K562 (cell line): ENCODE results near the gene ARHGAP26. TPM values are rescaled to one million over a fixed set of nuclear protein-coding genes. Genes with fewer than 3 reads are reported as not detected.

Experiments
- ADNP ChIP-seq: fragments of 200-800 bp; sonication (Bioruptor generic); IDR thresholded peaks from 2 replicates; pipeline ENCODE4 v1.6.1; 2016; ENCODE audit warnings: missing genetic modification characterization, missing compliant biosample characterization
- EP300 ChIP-seq: IDR thresholded peaks from 2 replicates; pipeline ENCODE4 v1.6.1; 2012; ENCODE audit warnings: low read length, improper control_type of control experiment
- HCFC1 ChIP-seq: IDR thresholded peaks from 2 replicates; pipeline ENCODE4 v1.6.1; 2012; ENCODE audit warnings: low read depth, low read length, improper control_type of control experiment
- MAFK ChIP-seq: IDR thresholded peaks from 2 replicates; pipeline ENCODE4 v1.6.1; 2011; ENCODE audit warnings: low read length, improper control_type of control experiment
- MTA3 ChIP-seq: fragments of 450-650 bp; formaldehyde crosslinking; IDR thresholded peaks from 2 replicates; pipeline ENCODE4 v1.6.1; 2017; ENCODE audit warnings: mild to moderate bottlenecking, borderline replicate concordance
- NCOA1 ChIP-seq: fragments of 450-650 bp; IDR thresholded peaks from 2 replicates; pipeline ENCODE4 v1.6.1; 2016; ENCODE audit warnings: low read depth
- NFE2 ChIP-seq: IDR thresholded peaks from 2 replicates; pipeline ENCODE4 v1.6.1; 2014; ENCODE audit warnings: antibody characterized with exemption, low read depth
- NR2C2 ChIP-seq, 2 experiments: fragments of 200-800 bp in 1 of 2; sonication (Bioruptor generic) in 1 of 2; sonication (generic) in 1 of 2; formaldehyde crosslinking in 1 of 2; IDR thresholded peaks; 2 replicates each; pipeline versions ENCODE4 v1.6.1 to v1.8.0; 2016 to 2022; ENCODE audit warnings: mild to moderate bottlenecking in 1 of 2, missing compliant biosample characterization in 1 of 2, missing genetic modification characterization in 1 of 2, missing genetic modification reagents in 1 of 2
- TBP ChIP-seq: optimal IDR thresholded peaks from 2 replicates; pipeline ENCODE3; 2011; ENCODE audit warnings: low read depth, low read length, improper control_type of control experiment
- ZNF316 ChIP-seq: fragments of 450-650 bp; IDR thresholded peaks from 2 replicates; pipeline ENCODE4 v1.6.1; 2016
- ZNF445 ChIP-seq: fragments of 250-450 bp; sonication (Bioruptor Pico); IDR thresholded peaks from 2 replicates; pipeline ENCODE4 v1.4.0; 2020; ENCODE audit warnings: low read depth, mild to moderate bottlenecking, moderate library complexity
- ZNF551 ChIP-seq: fragments of 250-450 bp; sonication (Bioruptor Pico); IDR thresholded peaks from 2 replicates; pipeline ENCODE4 v1.5.0; 2021; ENCODE audit warnings: mild to moderate bottlenecking, moderate library complexity
- ZNF583 ChIP-seq: fragments of 250-450 bp; sonication (Bioruptor Pico); IDR thresholded peaks from 2 replicates; pipeline ENCODE4 v1.4.0; 2020
- polyA plus RNA-seq, 8 experiments: library from polyadenylated mRNA; depleted of rRNA in 4 of 8; stranded (reverse) in 5 of 8; unstranded in 3 of 8; fragments of >200 nt; fragmentation: Nextera tagmentation in 2 of 8; fragmentation: Illumina TruSeq in 1 of 8; extraction: Ambion mirVana in 2 of 8; extraction: Trizol in 1 of 8; gene quantifications; 2 replicates each; pipeline versions ENCODE4 v1.2.1 to v1.2.3, GENCODE V29; 2011 to 2014; ENCODE audit warnings: inconsistent platforms in 1 of 8, missing spikeins in 1 of 8
- total RNA-seq, 7 experiments: library from RNA; depleted of rRNA in 6 of 7; stranded (reverse); fragments of >200 nt in 6 of 7; fragmentation: Illumina TruSeq in 2 of 7; extraction: Trizol in 2 of 7; gene quantifications; 2 replicates each; pipeline versions ENCODE4 v1.2.1 to v1.2.3, GENCODE V29; 2011 to 2021; ENCODE audit warnings: low replicate concordance in 1 of 7
- TF ChIP-seq, protein P1 (sequence below): fragments of 250-450 bp; sonication (Bioruptor Pico); IDR thresholded peaks from 2 replicates; pipeline ENCODE4 v1.4.0; 2020; ENCODE audit warnings: mild to moderate bottlenecking, moderate library complexity, borderline replicate concordance
- TF ChIP-seq, protein P2 (sequence below): fragments of 450-650 bp; IDR thresholded peaks from 2 replicates; pipeline ENCODE4 v1.6.1; 2017; ENCODE audit warnings: antibody characterized with exemption, mild to moderate bottlenecking
- TF ChIP-seq, protein P3 (sequence below): fragments of 250-450 bp; sonication (Bioruptor Pico); IDR thresholded peaks from 2 replicates; pipeline ENCODE4 v1.5.0; 2020; ENCODE audit warnings: mild to moderate bottlenecking, borderline replicate concordance

ARHGAP26 gene
- total and polyA plus RNA-seq, 9 of the 15 experiments (the other 6 are each of a cell fraction or from before 2014, with no cell fraction given): 0.13 to 1.1 (median 0.55) TPM

DNA sequence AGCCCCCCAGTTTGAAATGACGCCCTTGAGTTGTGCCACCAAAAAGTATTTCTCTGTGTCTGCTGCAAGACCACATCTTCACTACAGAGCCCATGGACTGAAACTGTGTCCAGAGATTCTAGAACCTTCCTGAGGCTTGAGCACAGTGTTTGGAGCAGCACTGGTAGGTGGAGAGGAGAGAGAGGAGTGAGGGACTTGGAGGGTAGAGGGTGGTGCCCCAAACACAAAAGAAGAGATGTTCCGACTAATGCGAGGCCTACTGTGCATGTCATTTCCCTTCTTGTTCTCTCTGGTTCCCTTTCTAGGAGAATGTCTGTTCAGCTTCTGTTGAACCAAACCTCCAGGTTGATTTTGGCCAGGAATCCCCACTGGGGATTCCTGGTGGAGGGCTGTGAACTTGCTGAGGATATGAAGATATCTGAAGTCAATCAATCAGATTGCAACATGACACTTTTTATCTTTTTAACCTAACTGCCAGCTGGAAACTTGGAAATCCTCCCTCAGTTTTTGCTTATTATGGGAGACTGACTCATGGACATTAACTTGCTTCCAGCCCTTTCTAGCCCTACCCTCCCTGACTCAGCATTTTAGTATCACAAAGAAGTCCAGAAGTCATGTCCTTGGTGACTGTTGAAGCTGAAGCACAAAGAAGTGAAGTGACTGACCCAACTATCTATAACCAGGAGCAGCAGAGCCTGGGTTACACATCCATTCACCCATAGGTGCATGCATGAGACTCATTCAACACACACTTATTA is 478.8 kb downstream of the ARHGAP26 start (continued):
- TF ChIP-seq, protein P1, sequence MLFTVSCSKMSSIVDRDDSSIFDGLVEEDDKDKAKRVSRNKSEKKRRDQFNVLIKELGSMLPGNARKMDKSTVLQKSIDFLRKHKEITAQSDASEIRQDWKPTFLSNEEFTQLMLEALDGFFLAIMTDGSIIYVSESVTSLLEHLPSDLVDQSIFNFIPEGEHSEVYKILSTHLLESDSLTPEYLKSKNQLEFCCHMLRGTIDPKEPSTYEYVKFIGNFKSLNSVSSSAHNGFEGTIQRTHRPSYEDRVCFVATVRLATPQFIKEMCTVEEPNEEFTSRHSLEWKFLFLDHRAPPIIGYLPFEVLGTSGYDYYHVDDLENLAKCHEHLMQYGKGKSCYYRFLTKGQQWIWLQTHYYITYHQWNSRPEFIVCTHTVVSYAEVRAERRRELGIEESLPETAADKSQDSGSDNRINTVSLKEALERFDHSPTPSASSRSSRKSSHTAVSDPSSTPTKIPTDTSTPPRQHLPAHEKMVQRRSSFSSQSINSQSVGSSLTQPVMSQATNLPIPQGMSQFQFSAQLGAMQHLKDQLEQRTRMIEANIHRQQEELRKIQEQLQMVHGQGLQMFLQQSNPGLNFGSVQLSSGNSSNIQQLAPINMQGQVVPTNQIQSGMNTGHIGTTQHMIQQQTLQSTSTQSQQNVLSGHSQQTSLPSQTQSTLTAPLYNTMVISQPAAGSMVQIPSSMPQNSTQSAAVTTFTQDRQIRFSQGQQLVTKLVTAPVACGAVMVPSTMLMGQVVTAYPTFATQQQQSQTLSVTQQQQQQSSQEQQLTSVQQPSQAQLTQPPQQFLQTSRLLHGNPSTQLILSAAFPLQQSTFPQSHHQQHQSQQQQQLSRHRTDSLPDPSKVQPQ (CRISPR knock-in tag): no peak
- peak; percentile 99 for TF ChIP-seq NFE2
- peak; percentile 17; the same call in 1 of the 2 replicates for TF ChIP-seq MTA3
- no peak for TF ChIP-seq NR2C2 (CRISPR knock-in tag; IDR thresholded peaks at IDR 0.05)
- peak; percentile 47; the same call in 1 of the 2 replicates for TF ChIP-seq NR2C2 (tag; IDR thresholded peaks at IDR 0.05)
- TF ChIP-seq EP300: peak; percentile 90
- TF ChIP-seq ADNP (tag): peak; percentile 68
- TF ChIP-seq ZNF583: peak; percentile 60; the same call in 1 of the 2 replicates
- no peak for TF ChIP-seq ZNF445 (CRISPR knock-in tag)
- TF ChIP-seq, protein P2, sequence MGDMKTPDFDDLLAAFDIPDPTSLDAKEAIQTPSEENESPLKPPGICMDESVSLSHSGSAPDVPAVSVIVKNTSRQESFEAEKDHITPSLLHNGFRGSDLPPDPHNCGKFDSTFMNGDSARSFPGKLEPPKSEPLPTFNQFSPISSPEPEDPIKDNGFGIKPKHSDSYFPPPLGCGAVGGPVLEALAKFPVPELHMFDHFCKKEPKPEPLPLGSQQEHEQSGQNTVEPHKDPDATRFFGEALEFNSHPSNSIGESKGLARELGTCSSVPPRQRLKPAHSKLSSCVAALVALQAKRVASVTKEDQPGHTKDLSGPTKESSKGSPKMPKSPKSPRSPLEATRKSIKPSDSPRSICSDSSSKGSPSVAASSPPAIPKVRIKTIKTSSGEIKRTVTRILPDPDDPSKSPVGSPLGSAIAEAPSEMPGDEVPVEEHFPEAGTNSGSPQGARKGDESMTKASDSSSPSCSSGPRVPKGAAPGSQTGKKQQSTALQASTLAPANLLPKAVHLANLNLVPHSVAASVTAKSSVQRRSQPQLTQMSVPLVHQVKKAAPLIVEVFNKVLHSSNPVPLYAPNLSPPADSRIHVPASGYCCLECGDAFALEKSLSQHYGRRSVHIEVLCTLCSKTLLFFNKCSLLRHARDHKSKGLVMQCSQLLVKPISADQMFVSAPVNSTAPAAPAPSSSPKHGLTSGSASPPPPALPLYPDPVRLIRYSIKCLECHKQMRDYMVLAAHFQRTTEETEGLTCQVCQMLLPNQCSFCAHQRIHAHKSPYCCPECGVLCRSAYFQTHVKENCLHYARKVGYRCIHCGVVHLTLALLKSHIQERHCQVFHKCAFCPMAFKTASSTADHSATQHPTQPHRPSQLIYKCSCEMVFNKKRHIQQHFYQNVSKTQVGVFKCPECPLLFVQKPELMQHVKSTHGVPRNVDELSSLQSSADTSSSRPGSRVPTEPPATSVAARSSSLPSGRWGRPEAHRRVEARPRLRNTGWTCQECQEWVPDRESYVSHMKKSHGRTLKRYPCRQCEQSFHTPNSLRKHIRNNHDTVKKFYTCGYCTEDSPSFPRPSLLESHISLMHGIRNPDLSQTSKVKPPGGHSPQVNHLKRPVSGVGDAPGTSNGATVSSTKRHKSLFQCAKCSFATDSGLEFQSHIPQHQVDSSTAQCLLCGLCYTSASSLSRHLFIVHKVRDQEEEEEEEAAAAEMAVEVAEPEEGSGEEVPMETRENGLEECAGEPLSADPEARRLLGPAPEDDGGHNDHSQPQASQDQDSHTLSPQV: peak; percentile 83
- TF ChIP-seq, protein P3, sequence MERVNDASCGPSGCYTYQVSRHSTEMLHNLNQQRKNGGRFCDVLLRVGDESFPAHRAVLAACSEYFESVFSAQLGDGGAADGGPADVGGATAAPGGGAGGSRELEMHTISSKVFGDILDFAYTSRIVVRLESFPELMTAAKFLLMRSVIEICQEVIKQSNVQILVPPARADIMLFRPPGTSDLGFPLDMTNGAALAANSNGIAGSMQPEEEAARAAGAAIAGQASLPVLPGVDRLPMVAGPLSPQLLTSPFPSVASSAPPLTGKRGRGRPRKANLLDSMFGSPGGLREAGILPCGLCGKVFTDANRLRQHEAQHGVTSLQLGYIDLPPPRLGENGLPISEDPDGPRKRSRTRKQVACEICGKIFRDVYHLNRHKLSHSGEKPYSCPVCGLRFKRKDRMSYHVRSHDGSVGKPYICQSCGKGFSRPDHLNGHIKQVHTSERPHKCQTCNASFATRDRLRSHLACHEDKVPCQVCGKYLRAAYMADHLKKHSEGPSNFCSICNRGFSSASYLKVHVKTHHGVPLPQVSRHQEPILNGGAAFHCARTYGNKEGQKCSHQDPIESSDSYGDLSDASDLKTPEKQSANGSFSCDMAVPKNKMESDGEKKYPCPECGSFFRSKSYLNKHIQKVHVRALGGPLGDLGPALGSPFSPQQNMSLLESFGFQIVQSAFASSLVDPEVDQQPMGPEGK: no peak
- TF ChIP-seq HCFC1: no peak
- TF ChIP-seq NCOA1: peak; percentile 20; the same call in 1 of the 2 replicates
- peak; percentile 34 for TF ChIP-seq TBP
- TF ChIP-seq ZNF551: no peak
- TF ChIP-seq MAFK: peak; percentile 99
- peak; percentile 100 for TF ChIP-seq ZNF316
